CD1c-positive myeloid dendritic cell (primary cell): ENCODE data around the gene ST3GAL4.

ENCODE experiments used
- DNase-seq: peaks from one replicate; pipeline ENCODE4 v3.0.0-alpha.2; 2016; ENCODE audit errors: extremely low spot score

ST3GAL4 gene

GRCh38 chr11:126407682-126408288, 52.3 kb downstream of the ST3GAL4 start:
- DNase-seq, result no peak

- no peak for DNase-seq
Observed at GRCh38 chr11:126408496-126408895, 53.0 kb downstream of the ST3GAL4 start.

- DNase-seq, result no peak
Observed at GRCh38 chr11:126408901-126409619, 53.6 kb downstream of the ST3GAL4 start.

GRCh38 chr11:126409620-126409985, 54.1 kb downstream of the ST3GAL4 start:
- no peak for DNase-seq

GRCh38 chr11:126410649-126411048, 55.2 kb downstream of the ST3GAL4 start:
- DNase-seq, result no peak

- no peak for DNase-seq
Observed at GRCh38 chr11:126411971-126412381, 56.5 kb downstream of the ST3GAL4 start.

GRCh38 chr11:126413426-126413825, 57.9 kb downstream of the ST3GAL4 start:
- DNase-seq, result no peak

GRCh38 chr11:126413843-126414405, 58.4 kb downstream of the ST3GAL4 start:
- DNase-seq, result no peak

- DNase-seq, result no peak
Observed at GRCh38 chr11:126414615-126415014, 59.1 kb downstream of the ST3GAL4 start.

GRCh38 chr11:126415128-126415527, 59.6 kb downstream of the ST3GAL4 start:
- DNase-seq, result no peak

- no peak for DNase-seq
Observed at GRCh38 chr11:126415669-126416420, 60.4 kb downstream of the ST3GAL4 start.

- peak; percentile 88 for DNase-seq
Observed at GRCh38 chr11:126416542-126417090, 61.1 kb downstream of the ST3GAL4 start.

- DNase-seq, result no peak
Observed at GRCh38 chr11:126417091-126417862, 61.8 kb downstream of the ST3GAL4 start.

- DNase-seq, result no peak
Observed at GRCh38 chr11:126418887-126419286, 63.4 kb downstream of the ST3GAL4 start.

- DNase-seq, result peak; percentile 76
Observed at GRCh38 chr11:126419801-126420697, 64.6 kb downstream of the ST3GAL4 start.

GRCh38 chr11:126420698-126421256, 65.3 kb downstream of the ST3GAL4 start:
- DNase-seq, result peak; percentile 41

- no peak for DNase-seq
Observed at GRCh38 chr11:126421271-126421671, 65.8 kb downstream of the ST3GAL4 start.

- DNase-seq, result no peak
Observed at GRCh38 chr11:126422446-126422845, 67.0 kb downstream of the ST3GAL4 start.

GRCh38 chr11:126423154-126423553, 67.7 kb downstream of the ST3GAL4 start:
- no peak for DNase-seq

- DNase-seq, result no peak
Observed at GRCh38 chr11:126423743-126424142, 68.3 kb downstream of the ST3GAL4 start.
